K562 (cell line): ENCODE results near the gene ARFGEF2. TPM values are rescaled to one million over a fixed set of nuclear protein-coding genes. Genes with fewer than 3 reads are reported as not detected.
"Not testable (repeated sequence)": the region's sequence is repeated elsewhere in the genome, so short reads cannot be mapped to it uniquely, and the experiment has no call there.

Source experiments
- ATAC-seq: fragments of 200-7000 bp; cut with Tn5 transposase; 3 replicates; pipeline ENCODE4 v1.9.1; 2020; ENCODE audit warnings: moderate library complexity
- BruUV-seq: library from RNA; stranded (reverse); fragments of 400-500 nt; replicated peaks from 2 replicates; lab custom pipeline; 2021; lab: Mats Ljungman, UMichigan
- CTCF ChIA-PET: fragments of 300-600 bp; formaldehyde crosslinking; extraction: SDS; loops from one replicate; lab custom pipeline; 2021; ENCODE audit warnings: low intra/inter-chr PET ratio; lab: Yijun Ruan, JAX
- POLR2A ChIA-PET: fragments of 300-600, 350-650 bp; sonication (Branson Sonifier 250); formaldehyde crosslinking; extraction: SDS; loops from one replicate; lab custom pipeline; 2021; ENCODE audit warnings: antibody characterized with exemption, inconsistent platforms; lab: Yijun Ruan, JAX
- DNase-seq, 4 experiments: peaks; one replicate each; pipeline versions ENCODE4 v3.0.0 to v3.0.0-alpha.2; 2011 to 2018; ENCODE audit warnings: low spot score in 3 of 4, mixed read lengths in 3 of 4; ENCODE audit errors: extremely low read depth in 1 of 4
- FAIRE-seq: peaks from 2 replicates; lab custom pipeline; 2011; peaks lifted over from hg19 to GRCh38; lab: Jason Lieb, UNC
- H2AFZ ChIP-seq: 2 replicates; pipeline ENCODE4 v1.6.0; 2011; ENCODE audit warnings: low read depth, low read length, control low read depth, inconsistent platforms
- H3K27ac ChIP-seq: fragments of 200-600 bp; 3 replicates; pipeline ENCODE4 v1.8.0; 2011; ENCODE audit warnings: low read depth, mild to moderate bottlenecking, control low read depth, inconsistent platforms, low read length, moderate library complexity, mixed read lengths; ENCODE audit errors: extremely low read depth
- H3K27me3 ChIP-seq, 2 experiments: fragments of 300-600 bp in 1 of 2; 2 replicates in 1 of 2; 3 replicates in 1 of 2; pipeline versions ENCODE4 v1.6.0 to v1.8.0; 2011; ENCODE audit warnings: inconsistent platforms in 2 of 2, low read length in 2 of 2, mild to moderate bottlenecking in 1 of 2, mixed read lengths in 1 of 2, moderate library complexity in 1 of 2; ENCODE audit not compliant: control insufficient read depth in 2 of 2, insufficient read depth in 2 of 2
- H3K36me3 ChIP-seq: fragments of 300-600 bp; 3 replicates; pipeline ENCODE4 v1.8.0; 2011; ENCODE audit warnings: mild to moderate bottlenecking, low read length, inconsistent platforms; ENCODE audit not compliant: control insufficient read depth, insufficient read depth
- H3K4me1 ChIP-seq, 2 experiments: fragments of 200-600 bp in 1 of 2; replicated peaks in 1 of 2; 2 replicates in 1 of 2; 3 replicates in 1 of 2; pipeline versions ENCODE4 v1.5.1 to v1.8.0; 2011; ENCODE audit warnings: inconsistent platforms in 2 of 2, low read length in 2 of 2, mild to moderate bottlenecking in 1 of 2, mixed read lengths in 1 of 2, moderate library complexity in 1 of 2; ENCODE audit not compliant: control insufficient read depth in 2 of 2, insufficient read depth in 2 of 2
- H3K4me2 ChIP-seq: 2 replicates; pipeline ENCODE4 v1.6.1; 2011; ENCODE audit warnings: low read length, control low read depth, inconsistent platforms, mixed read lengths; ENCODE audit not compliant: insufficient read depth
- H3K4me3 ChIP-seq: fragments of 200-600 bp; sonication (generic), shearing (Covaris generic); 2 replicates; pipeline ENCODE4 v1.5.1; 2016; ENCODE audit warnings: control low read depth, inconsistent platforms
- H3K79me2 ChIP-seq: fragments of 200-600 bp; 3 replicates; pipeline ENCODE4 v1.8.0; 2011; ENCODE audit warnings: low read length, inconsistent platforms; ENCODE audit not compliant: control insufficient read depth, insufficient read depth
- H3K9ac ChIP-seq, 2 experiments: 2 replicates each; pipeline versions ENCODE4 v1.6.0 to v1.6.1; 2011; ENCODE audit warnings: low read depth in 2 of 2, low read length in 2 of 2, control low read depth in 1 of 2, inconsistent platforms in 1 of 2, mild to moderate bottlenecking in 1 of 2, mixed read lengths in 1 of 2; ENCODE audit not compliant: insufficient read depth in 1 of 2
- H3K9me1 ChIP-seq: one replicate; pipeline ENCODE4 v1.6.0; 2011; ENCODE audit warnings: inconsistent platforms, mild to moderate bottlenecking, low read length, moderate library complexity; ENCODE audit not compliant: control insufficient read depth, insufficient read depth
- H3K9me3 ChIP-seq: replicated peaks from 2 replicates; pipeline ENCODE4 v1.5.1; 2011; ENCODE audit warnings: low read depth, low read length, inconsistent platforms; ENCODE audit not compliant: control insufficient read depth, insufficient read depth
- H4K20me1 ChIP-seq: replicated peaks from 2 replicates; pipeline ENCODE4 v1.6.1; 2011; ENCODE audit warnings: low read length, inconsistent platforms, mixed read lengths; ENCODE audit not compliant: control insufficient read depth, insufficient read depth
- ARID1B ChIP-seq: fragments of 450-650 bp; IDR thresholded peaks from 2 replicates; pipeline ENCODE4 v1.6.1; 2016; ENCODE audit warnings: antibody characterized with exemption, mild to moderate bottlenecking, inconsistent platforms
- CHD2 ChIP-seq: IDR thresholded peaks from 2 replicates; pipeline ENCODE4 v1.6.1; 2011; ENCODE audit warnings: low read depth, low read length
- ETV1 ChIP-seq: fragments of 450-650 bp; conservative IDR thresholded peaks from 2 replicates; pipeline ENCODE4 v1.6.1; 2016; ENCODE audit warnings: missing genetic modification characterization, control low read depth, low read depth, missing compliant biosample characterization
- HDAC1 ChIP-seq, 2 experiments: fragments of 450-650 bp; IDR thresholded peaks; 2 replicates each; pipeline ENCODE4 v1.6.1; 2016 to 2017; ENCODE audit warnings: inconsistent platforms in 1 of 2, mild to moderate bottlenecking in 1 of 2, moderate library complexity in 1 of 2
- JUN ChIP-seq, 2 experiments: sonication (generic) in 1 of 2; formaldehyde crosslinking in 1 of 2; IDR thresholded peaks; 2 replicates each; pipeline versions ENCODE4 v1.6.1 to v1.8.0; 2012 to 2022; ENCODE audit warnings: borderline replicate concordance in 2 of 2, mild to moderate bottlenecking in 2 of 2, improper control_type of control experiment in 1 of 2, low read depth in 1 of 2, low read length in 1 of 2, missing genetic modification reagents in 1 of 2
- MAFK ChIP-seq: IDR thresholded peaks from 2 replicates; pipeline ENCODE4 v1.6.1; 2011; ENCODE audit warnings: low read length, improper control_type of control experiment
- MEF2A ChIP-seq: IDR thresholded peaks from 2 replicates; pipeline ENCODE4 v1.6.1; 2011; ENCODE audit warnings: low read depth, mild to moderate bottlenecking, low read length, moderate library complexity; ENCODE audit not compliant: control insufficient read depth
- NFE2 ChIP-seq: IDR thresholded peaks from 2 replicates; pipeline ENCODE4 v1.6.1; 2014; ENCODE audit warnings: antibody characterized with exemption, low read depth
- XRCC4 ChIP-seq: IDR thresholded peaks from one replicate; pipeline ENCODE4 v1.6.1; 2011; ENCODE audit not compliant: insufficient read depth, insufficient read length; ENCODE audit errors: extremely low read depth
- ZNF589 ChIP-seq: fragments of 200-800 bp; sonication (Bioruptor generic); IDR thresholded peaks from 2 replicates; pipeline ENCODE4 v1.6.1; 2016; ENCODE audit warnings: low read depth, missing genetic modification characterization, missing compliant biosample characterization
- WGBS: fragments of 100-300 bp; shearing (Covaris generic); methylation state at CpG from one replicate; pipeline ENCODE4 v1.1.6; 2016; ENCODE audit warnings: low coverage, mixed read lengths; ENCODE audit not compliant: insufficient coverage; ENCODE audit errors: missing lambda C conversion rate; 5-methylcytosine and 5-hydroxymethylcytosine counted together
- in situ Hi-C: fragments of 300-500 bp; cut with MboI; formaldehyde crosslinking; loops from 4 replicates; pipeline ENCODE4 v1.15.0; 2018; ENCODE audit warnings: inconsistent platforms, mixed read lengths
- intact Hi-C: fragments of 100-400 bp; cut with micrococcal nuclease; formaldehyde crosslinking; loops from 2 replicates; pipeline ENCODE4 v1.14.2; 2022
- polyA plus RNA-seq, 8 experiments: library from polyadenylated mRNA; depleted of rRNA in 4 of 8; stranded (reverse) in 5 of 8; unstranded in 3 of 8; fragments of >200 nt; fragmentation: Nextera tagmentation in 2 of 8; fragmentation: Illumina TruSeq in 1 of 8; extraction: Ambion mirVana in 2 of 8; extraction: Trizol in 1 of 8; gene quantifications; 2 replicates each; pipeline versions ENCODE4 v1.2.1 to v1.2.3, GENCODE V29; 2011 to 2014; ENCODE audit warnings: inconsistent platforms in 1 of 8, missing spikeins in 1 of 8
- total RNA-seq, 7 experiments: library from RNA; depleted of rRNA in 6 of 7; stranded (reverse); fragments of >200 nt in 6 of 7; fragmentation: Illumina TruSeq in 2 of 7; extraction: Trizol in 2 of 7; gene quantifications; 2 replicates each; pipeline versions ENCODE4 v1.2.1 to v1.2.3, GENCODE V29; 2011 to 2021; ENCODE audit warnings: low replicate concordance in 1 of 7
- TF ChIP-seq, protein P1 (sequence below): IDR thresholded peaks from 2 replicates; pipeline ENCODE4 v1.6.1; 2012; ENCODE audit warnings: low read depth, low read length, improper control_type of control experiment, borderline replicate concordance

Gene ARFGEF2
- total and polyA plus RNA-seq, 9 of the 15 experiments (the other 6 are each of a cell fraction or from before 2014, with no cell fraction given): 4.2 to 18.8 (median 13.7) TPM

DNA sequence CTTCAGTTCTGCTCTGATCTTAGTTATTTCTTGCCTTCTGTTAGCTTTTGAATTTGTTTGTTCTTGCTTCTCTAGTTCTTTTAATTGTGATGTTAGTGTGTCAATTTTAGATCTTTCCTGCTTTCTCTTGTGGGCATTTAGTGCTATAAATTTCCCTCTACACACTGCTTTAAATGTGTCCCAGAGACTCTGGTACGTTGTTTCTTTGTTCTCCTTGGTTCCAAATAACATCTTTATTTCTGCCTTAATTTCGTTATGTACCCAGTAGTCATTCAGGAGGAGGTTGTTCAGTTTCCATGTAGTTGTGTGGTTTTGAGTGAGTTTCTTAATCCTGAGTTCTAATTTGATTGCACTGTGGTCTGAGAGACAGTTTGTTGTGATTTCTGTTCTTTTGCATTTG is 58.5 kb downstream of the ARFGEF2 start:
- H3K4me3 ChIP-seq, H3K4me1 ChIP-seq, FAIRE-seq, in situ Hi-C loops, H3K27me3 ChIP-seq, H3K9me1 ChIP-seq, H3K9me3 ChIP-seq, POLR2A ChIA-PET, ATAC-seq, H4K20me1 ChIP-seq, H3K9ac ChIP-seq, DNase-seq, H3K27ac ChIP-seq, H3K4me2 ChIP-seq, H2AFZ ChIP-seq, CTCF ChIA-PET, H3K79me2 ChIP-seq, BruUV-seq: not testable (repeated sequence)
- peaks cover 41% of the 10 kb centered on the region for H3K36me3 ChIP-seq
- intact Hi-C loops: loop anchor here (10.0 kb wide), 1 partner anchor 115 kb away; no protein-coding TSS in a partner anchor
- 71% methylated on average over 2 of the region's 2 CpGs for WGBS

DNA sequence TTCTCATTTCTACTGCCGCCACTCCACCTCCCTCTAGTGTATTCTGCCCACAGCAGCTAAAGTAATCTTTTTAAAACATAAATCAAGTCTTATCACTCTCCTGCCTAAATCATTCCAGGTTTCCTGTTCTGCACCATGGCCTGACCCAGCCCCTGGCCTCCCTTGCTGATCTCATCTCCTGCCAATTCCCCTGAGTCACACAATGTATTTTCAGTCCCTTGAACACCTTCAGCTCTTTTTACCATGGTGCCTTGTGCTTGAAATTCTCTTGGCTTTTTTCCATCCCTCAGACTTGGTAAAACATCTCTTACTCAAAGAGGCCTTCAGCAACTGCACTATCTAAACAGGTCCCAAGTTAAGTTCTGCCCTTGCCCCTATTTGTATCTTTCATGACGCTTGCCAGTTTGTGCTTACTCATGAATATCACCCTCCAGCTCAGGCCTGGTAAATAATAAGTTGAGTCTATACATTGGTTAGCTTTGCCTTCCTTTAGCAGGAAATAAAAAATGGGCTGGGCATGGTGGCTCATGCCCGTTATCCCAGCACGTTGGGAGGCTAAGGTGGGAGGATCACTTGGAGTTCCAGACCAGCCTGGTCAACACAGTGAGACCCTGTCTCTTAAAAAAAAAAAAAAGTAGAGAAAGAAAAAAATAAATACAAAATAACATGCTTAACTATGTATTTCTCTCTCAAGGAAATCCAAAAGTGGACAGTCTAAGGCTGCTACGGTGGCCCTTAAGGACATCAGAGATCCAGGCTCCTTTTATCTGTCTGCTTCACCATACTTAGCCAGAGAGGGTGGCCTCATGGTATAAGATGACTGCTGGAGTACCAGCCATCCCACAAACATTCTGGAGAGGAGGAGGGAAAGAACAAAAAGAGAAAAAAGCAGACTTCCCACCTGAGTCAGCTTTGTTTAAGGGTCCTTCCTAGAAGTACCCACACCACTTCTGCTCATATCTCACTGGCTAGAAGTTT is 62.2 kb downstream of the ARFGEF2 start:
- no peak overlapping the region for H3K4me3 ChIP-seq
- H3K9ac ChIP-seq: no peak overlapping the region
- POLR2A ChIA-PET: interaction anchor here (0.7 kb wide), 1 partner anchor 54 kb away, joined by 3 read pairs; no protein-coding TSS in a partner anchor
- WGBS: 85% methylated on average over 5 of the region's 5 CpGs
- no peaks in the 10 kb centered on the region; a peak in 1 of 5 replicates for H3K4me1 ChIP-seq
- intact Hi-C loops (loop anchor here (10.0 kb wide), 1 partner anchor 111 kb away; no protein-coding TSS in a partner anchor), in situ Hi-C loops (no loop called here)
- no peak overlapping the region for H3K4me2 ChIP-seq
- H3K9me1 ChIP-seq: no peaks in the 10 kb centered on the region
- CTCF ChIA-PET: interaction anchor here (0.6 kb wide), 1 partner anchor 11 kb away, joined by 3 read pairs; no protein-coding TSS in a partner anchor
- BruUV-seq: no TSS peak
- ATAC-seq: peak; percentile 43; the same call in 1 of the 3 replicates
- H3K79me2 ChIP-seq: no peaks in the 10 kb centered on the region
- no peaks in the 10 kb centered on the region; the same call in 1 of the 2 replicates for H3K9me3 ChIP-seq
- no peak overlapping the region for H3K27ac ChIP-seq
- peak; percentile 19 for FAIRE-seq
- H3K27me3 ChIP-seq: no peaks in the 10 kb centered on the region
- H4K20me1 ChIP-seq: no peaks in the 10 kb centered on the region
- peaks cover 60% of the 10 kb centered on the region for H3K36me3 ChIP-seq
- peak in 2 of 4 experiments; percentile 21 to 29 for DNase-seq
- no peak overlapping the region for H2AFZ ChIP-seq
- TF ChIP-seq, protein P1, sequence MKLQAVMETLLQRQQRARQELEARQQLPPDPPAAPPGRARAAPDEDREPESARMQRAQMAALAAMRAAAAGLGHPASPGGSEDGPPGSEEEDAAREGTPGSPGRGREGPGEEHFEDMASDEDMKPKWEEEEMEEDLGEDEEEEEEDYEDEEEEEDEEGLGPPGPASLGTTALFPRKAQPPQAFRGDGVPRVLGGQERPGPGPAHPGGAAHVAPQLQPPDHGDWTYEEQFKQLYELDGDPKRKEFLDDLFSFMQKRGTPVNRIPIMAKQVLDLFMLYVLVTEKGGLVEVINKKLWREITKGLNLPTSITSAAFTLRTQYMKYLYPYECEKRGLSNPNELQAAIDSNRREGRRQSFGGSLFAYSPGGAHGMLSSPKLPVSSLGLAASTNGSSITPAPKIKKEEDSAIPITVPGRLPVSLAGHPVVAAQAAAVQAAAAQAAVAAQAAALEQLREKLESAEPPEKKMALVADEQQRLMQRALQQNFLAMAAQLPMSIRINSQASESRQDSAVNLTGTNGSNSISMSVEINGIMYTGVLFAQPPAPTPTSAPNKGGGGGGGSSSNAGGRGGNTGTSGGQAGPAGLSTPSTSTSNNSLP: no peak
- TF ChIP-seq XRCC4: no peak
- TF ChIP-seq ZNF589 (CRISPR knock-in tag): 0 out of 2 replicates have a peak, but pooled peaks have one; percentile 33
- peak; percentile 57; the same call in 1 of the 2 replicates for TF ChIP-seq ARID1B
- TF ChIP-seq HDAC1 (IDR thresholded peaks at IDR 0.05): peak in 1 of 2 experiments; percentile 29; a peak in 1 of 4 replicates
- 0 out of 2 replicates have a peak, but pooled peaks have one; percentile 14 for TF ChIP-seq JUN (IDR thresholded peaks at IDR 0.05; ENCODE audit: borderline replicate concordance, low read depth, low read length)
- no peak for TF ChIP-seq JUN (CRISPR knock-in tag; IDR thresholded peaks at IDR 0.05; ENCODE audit: borderline replicate concordance)
- no peak for TF ChIP-seq CHD2
- TF ChIP-seq NFE2: peak; percentile 56; the same call in 1 of the 2 replicates
- TF ChIP-seq ETV1 (tag): peak; percentile 85
- peak; percentile 37; the same call in 1 of the 2 replicates for TF ChIP-seq MAFK
- no peak for TF ChIP-seq MEF2A
